Fibroblast of lung (primary cell): ENCODE results near the gene FCRL5. TPM values are rescaled to one million over a fixed set of nuclear protein-coding genes. Genes with fewer than 3 reads are reported as not detected.
"Not testable (repeated sequence)": the region's sequence is repeated elsewhere in the genome, so short reads cannot be mapped to it uniquely, and the experiment has no call there.

Source experiments
- DNase-seq, 2 donors: peaks; one replicate each; pipeline versions ENCODE4 v3.0.0 to v3.0.0-alpha.2; 2010; ENCODE audit warnings: low read depth in 2 of 2
- H2AFZ ChIP-seq: 2 replicates; pipeline ENCODE4 v1.5.1; 2012; ENCODE audit warnings: low read length, control low read depth, inconsistent platforms
- H3K27ac ChIP-seq: 2 replicates; pipeline ENCODE4 v1.5.1; 2011; ENCODE audit warnings: low read length, control low read depth; ENCODE audit not compliant: insufficient read depth
- H3K27me3 ChIP-seq: 2 replicates; pipeline ENCODE4 v1.5.1; 2011; ENCODE audit warnings: mild to moderate bottlenecking, low read length; ENCODE audit not compliant: control insufficient read depth, insufficient read depth
- H3K36me3 ChIP-seq: 2 replicates; pipeline ENCODE4 v1.5.1; 2011; ENCODE audit warnings: low read length; ENCODE audit not compliant: control insufficient read depth, insufficient read depth
- H3K4me1 ChIP-seq: 2 replicates; pipeline ENCODE4 v1.5.1; 2011; ENCODE audit warnings: low read length; ENCODE audit not compliant: control insufficient read depth, insufficient read depth; ENCODE audit errors: extremely low read depth
- H3K4me2 ChIP-seq: 2 replicates; pipeline ENCODE4 v1.5.1; 2011; ENCODE audit warnings: low read length, control low read depth; ENCODE audit not compliant: insufficient read depth; ENCODE audit errors: extremely low read depth
- H3K4me3 ChIP-seq, 4 experiments: fragments of 200-600 bp in 1 of 4; sonication (generic) in 1 of 4; replicated peaks in 1 of 4; 2 replicates each; pipeline ENCODE4 v1.5.1; 2011 to 2016; ENCODE audit warnings: low read length in 4 of 4, low read depth in 3 of 4, mild to moderate bottlenecking in 3 of 4, control low read depth in 2 of 4, inconsistent platforms in 1 of 4, mixed read lengths in 1 of 4; ENCODE audit not compliant: insufficient read depth in 1 of 4; ENCODE audit errors: control extremely low read depth in 1 of 4
- H3K79me2 ChIP-seq: 2 replicates; pipeline ENCODE4 v1.5.1; 2012; ENCODE audit warnings: mild to moderate bottlenecking, low read length, inconsistent platforms; ENCODE audit not compliant: control insufficient read depth, insufficient read depth
- H3K9ac ChIP-seq: 2 replicates; pipeline ENCODE4 v1.5.1; 2011; ENCODE audit warnings: mild to moderate bottlenecking, low read length, control low read depth; ENCODE audit not compliant: insufficient read depth
- H3K9me3 ChIP-seq: 2 replicates; pipeline ENCODE4 v1.5.1; 2012; ENCODE audit warnings: low read depth, low read length; ENCODE audit not compliant: control insufficient read depth, insufficient read depth
- H4K20me1 ChIP-seq: 2 replicates; pipeline ENCODE4 v1.5.1; 2011; ENCODE audit warnings: low read length; ENCODE audit not compliant: control insufficient read depth, insufficient read depth; ENCODE audit errors: extremely low read depth
- EZH2 ChIP-seq: IDR thresholded peaks from 2 replicates; pipeline ENCODE4 v1.5.1; 2012; ENCODE audit warnings: low read length, control low read depth, mild to moderate bottlenecking; ENCODE audit errors: missing control alignments
- polyA plus RNA-seq, 2 donors: library from polyadenylated mRNA; depleted of rRNA in 1 of 2; stranded (reverse) in 1 of 2; unstranded in 1 of 2; fragments of >200 nt; gene quantifications; 2 replicates each; pipeline ENCODE4 v1.2.1, GENCODE V29; 2011 to 2012; ENCODE audit warnings: missing spikeins in 1 of 2
- total RNA-seq: library from RNA; depleted of rRNA; stranded (reverse); fragments of >200 nt; gene quantifications from 2 replicates; pipeline ENCODE4 v1.2.1, GENCODE V29; 2014
- TF ChIP-seq, protein P1 (sequence below), 2 donors: IDR thresholded peaks in 1 of 2; conservative IDR thresholded peaks in 1 of 2; 1 replicate in 1 of 2; 2 replicates in 1 of 2; pipeline ENCODE4 v1.5.1; 2011 to 2012; ENCODE audit warnings: low read length in 2 of 2, control low read depth in 1 of 2, inconsistent platforms in 1 of 2, low read depth in 1 of 2, mild to moderate bottlenecking in 1 of 2

The FCRL5 gene
- total and polyA plus RNA-seq, 2 donors (not counting 1 experiment from before 2014, with no cell fraction given) = 0.05 TPM; not detected in 1

DNA sequence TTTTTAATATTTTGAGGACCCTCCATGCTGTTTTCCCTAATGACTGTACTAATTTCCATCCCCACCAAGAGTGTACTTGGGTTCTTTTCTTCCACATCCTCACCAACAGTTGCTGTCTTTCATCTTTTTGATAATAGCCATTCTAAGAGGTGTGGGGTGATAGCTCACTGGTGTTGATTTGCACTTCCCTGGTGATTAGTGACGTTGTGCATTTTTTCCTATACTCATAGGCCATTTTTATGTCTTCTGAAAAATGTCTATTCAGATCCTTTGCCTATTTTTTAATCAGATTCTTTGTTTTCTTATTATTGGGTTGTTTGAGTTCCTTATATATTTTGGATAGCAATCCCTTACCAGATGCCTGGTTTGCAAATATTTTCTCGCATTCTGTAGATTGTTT, 64.2 kb downstream of the FCRL5 start:
- no peaks in the 10 kb centered on the region for H3K9me3 ChIP-seq
- no peak overlapping the region for H3K9ac ChIP-seq
- no peaks in the 10 kb centered on the region for H4K20me1 ChIP-seq
- H3K27ac ChIP-seq = no peak overlapping the region
- H2AFZ ChIP-seq = no peak overlapping the region
- TF ChIP-seq, protein P1, sequence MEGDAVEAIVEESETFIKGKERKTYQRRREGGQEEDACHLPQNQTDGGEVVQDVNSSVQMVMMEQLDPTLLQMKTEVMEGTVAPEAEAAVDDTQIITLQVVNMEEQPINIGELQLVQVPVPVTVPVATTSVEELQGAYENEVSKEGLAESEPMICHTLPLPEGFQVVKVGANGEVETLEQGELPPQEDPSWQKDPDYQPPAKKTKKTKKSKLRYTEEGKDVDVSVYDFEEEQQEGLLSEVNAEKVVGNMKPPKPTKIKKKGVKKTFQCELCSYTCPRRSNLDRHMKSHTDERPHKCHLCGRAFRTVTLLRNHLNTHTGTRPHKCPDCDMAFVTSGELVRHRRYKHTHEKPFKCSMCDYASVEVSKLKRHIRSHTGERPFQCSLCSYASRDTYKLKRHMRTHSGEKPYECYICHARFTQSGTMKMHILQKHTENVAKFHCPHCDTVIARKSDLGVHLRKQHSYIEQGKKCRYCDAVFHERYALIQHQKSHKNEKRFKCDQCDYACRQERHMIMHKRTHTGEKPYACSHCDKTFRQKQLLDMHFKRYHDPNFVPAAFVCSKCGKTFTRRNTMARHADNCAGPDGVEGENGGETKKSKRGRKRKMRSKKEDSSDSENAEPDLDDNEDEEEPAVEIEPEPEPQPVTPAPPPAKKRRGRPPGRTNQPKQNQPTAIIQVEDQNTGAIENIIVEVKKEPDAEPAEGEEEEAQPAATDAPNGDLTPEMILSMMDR (conservative IDR thresholded peaks at IDR 0.05 in 1 of 2, IDR thresholded peaks at IDR 0.05 in 1 of 2; ENCODE audit: low read depth in 1 of 2, low read length in 2 of 2) = no peak
- no peak for TF ChIP-seq EZH2
- H3K27me3 ChIP-seq = no peaks in the 10 kb centered on the region
- no peaks in the 10 kb centered on the region for H3K4me1 ChIP-seq
- no peaks in the 10 kb centered on the region for H3K36me3 ChIP-seq
- no peak for DNase-seq
- H3K4me2 ChIP-seq = no peak overlapping the region
- H3K4me3 ChIP-seq = no peak overlapping the region
- no peaks in the 10 kb centered on the region for H3K79me2 ChIP-seq

DNA sequence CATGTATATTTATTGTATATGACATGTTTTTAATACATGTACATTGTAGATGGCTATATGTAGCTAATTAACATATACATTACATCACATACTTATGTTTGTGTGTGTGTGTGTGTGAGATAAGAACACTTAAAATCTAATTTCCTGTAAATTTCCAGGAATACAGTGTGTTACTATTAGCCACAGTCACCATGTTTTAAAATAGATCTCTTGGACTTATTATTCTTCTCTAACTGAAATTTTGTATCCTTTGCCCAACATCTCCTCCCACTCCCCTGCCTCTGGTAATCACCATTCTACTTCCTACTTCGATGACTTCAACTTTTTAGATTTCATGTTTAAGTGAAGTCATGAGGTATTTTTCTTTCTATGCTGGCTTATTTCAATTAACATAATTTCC, 64.8 kb downstream of the FCRL5 start:
- Histone ChIP-seq H3K27me3 (no peaks in the 10 kb centered on the region), H3K4me3 (no peak overlapping the region), H3K79me2 (no peaks in the 10 kb centered on the region), H3K4me2 (no peak overlapping the region), H3K27ac (no peak overlapping the region), H4K20me1 (no peaks in the 10 kb centered on the region), H3K4me1 (no peaks in the 10 kb centered on the region), H3K9ac (no peak overlapping the region), H3K36me3 (no peaks in the 10 kb centered on the region), H3K9me3 (no peaks in the 10 kb centered on the region), H2AFZ (no peak overlapping the region)
- no peak for TF ChIP-seq EZH2
- TF ChIP-seq, protein P1 (conservative IDR thresholded peaks at IDR 0.05 in 1 of 2, IDR thresholded peaks at IDR 0.05 in 1 of 2; ENCODE audit: low read depth in 1 of 2, low read length in 2 of 2) = no peak
- DNase-seq = no peak

DNA sequence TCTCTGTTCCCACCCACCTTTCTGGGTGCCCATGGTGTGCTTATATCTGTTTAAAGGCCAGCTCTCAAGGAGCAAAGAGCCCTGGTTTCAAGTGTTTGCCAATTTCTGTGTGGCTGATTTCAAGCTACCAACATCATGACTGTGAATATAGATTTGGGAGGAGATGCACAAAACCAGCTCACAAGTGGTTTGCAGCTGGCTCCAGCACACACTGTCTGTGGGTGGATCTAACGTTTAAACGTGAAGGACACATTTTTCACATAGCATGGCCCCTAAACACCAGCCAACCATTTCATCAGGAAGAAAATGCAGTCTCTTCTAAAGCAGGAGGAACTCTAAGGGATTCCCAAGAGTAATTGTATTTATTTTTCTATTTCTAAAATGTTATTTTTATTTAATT, 65.2 kb downstream of the FCRL5 start:
- H3K9me3 ChIP-seq = no peaks in the 10 kb centered on the region
- no peaks in the 10 kb centered on the region for H3K79me2 ChIP-seq
- no peak overlapping the region for H2AFZ ChIP-seq
- H4K20me1 ChIP-seq = no peaks in the 10 kb centered on the region
- no peaks in the 10 kb centered on the region for H3K27me3 ChIP-seq
- TF ChIP-seq, protein P1 (conservative IDR thresholded peaks at IDR 0.05 in 1 of 2, IDR thresholded peaks at IDR 0.05 in 1 of 2; ENCODE audit: low read depth in 1 of 2, low read length in 2 of 2) = no peak
- no peak for TF ChIP-seq EZH2
- H3K4me3 ChIP-seq = no peak overlapping the region
- no peak overlapping the region for H3K4me2 ChIP-seq
- no peak overlapping the region for H3K27ac ChIP-seq
- H3K36me3 ChIP-seq = no peaks in the 10 kb centered on the region
- no peak for DNase-seq
- no peaks in the 10 kb centered on the region for H3K4me1 ChIP-seq
- H3K9ac ChIP-seq = no peak overlapping the region

DNA sequence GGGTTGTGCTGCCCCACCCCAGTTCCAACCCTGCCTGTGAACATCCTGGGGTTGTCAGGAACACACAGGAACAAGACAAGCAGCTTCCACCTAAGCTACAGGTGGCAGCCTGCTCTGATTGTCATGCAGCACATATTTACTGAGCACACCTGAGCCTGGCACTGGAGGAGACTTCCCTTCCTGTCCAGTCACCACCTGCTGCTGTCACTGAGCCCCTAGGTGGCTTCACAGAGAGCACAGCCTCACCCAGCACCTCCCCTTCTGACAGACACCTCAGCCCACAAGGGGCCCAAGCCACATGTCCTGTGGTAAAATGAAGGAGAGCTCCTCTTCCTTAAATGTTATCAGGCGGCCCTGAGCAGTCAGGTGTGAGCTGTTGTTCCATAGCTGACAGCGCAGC, 65.9 kb downstream of the FCRL5 start:
- not testable (repeated sequence) for H3K4me2 ChIP-seq, H3K4me1 ChIP-seq, H2AFZ ChIP-seq, DNase-seq, H3K36me3 ChIP-seq, H4K20me1 ChIP-seq, H3K27ac ChIP-seq, H3K9me3 ChIP-seq, H3K27me3 ChIP-seq, H3K9ac ChIP-seq, H3K79me2 ChIP-seq, H3K4me3 ChIP-seq
